Lower lobe of right lung (tissue), 2 donors: ENCODE data around the gene STK4. TPM values are rescaled to one million over a fixed set of nuclear protein-coding genes. Genes with fewer than 3 reads are reported as not detected.

Source experiments
- ATAC-seq, 2 donors: fragments of 200-7000 bp; cut with Tn5 transposase; one replicate each; pipeline ENCODE4 v1.9.1; 2020 to 2022; ENCODE audit warnings: mild to moderate bottlenecking in 2 of 2, moderate library complexity in 2 of 2
- DNase-seq: peaks from one replicate; pipeline ENCODE4 v3.0.0-alpha.2; 2020
- H3K27ac ChIP-seq: fragments of 200-600 bp; one replicate; pipeline ENCODE4 v1.8.0; 2022
- H3K27me3 ChIP-seq: fragments of 200-600 bp; one replicate; pipeline ENCODE4 v1.8.0; 2022; ENCODE audit warnings: low read depth
- H3K36me3 ChIP-seq: fragments of 200-600 bp; one replicate; pipeline ENCODE4 v1.8.0; 2022; ENCODE audit warnings: mild to moderate bottlenecking
- H3K4me1 ChIP-seq: fragments of 200-600 bp; one replicate; pipeline ENCODE4 v1.8.0; 2022
- H3K4me3 ChIP-seq: fragments of 200-600 bp; one replicate; pipeline ENCODE4 v1.8.0; 2022; ENCODE audit warnings: mild to moderate bottlenecking
- H3K9me3 ChIP-seq: fragments of 200-600 bp; one replicate; pipeline ENCODE4 v1.8.0; 2022
- CTCF ChIP-seq: fragments of 200-600 bp; IDR thresholded peaks from one replicate; pipeline ENCODE4 v1.8.0; 2022; ENCODE audit warnings: antibody characterized with exemption, mild to moderate bottlenecking
- intact Hi-C: fragments of 100-400 bp; cut with DNase I; formaldehyde crosslinking; loops from one replicate; pipeline ENCODE4 v1.11.0; 2022
- total RNA-seq: library from RNA; stranded (reverse); fragmentation: NEBNext Ultra II Directional; extraction: Animal tissue kit (Norgen Biotek cat#: 25700); gene quantifications from one replicate; pipeline ENCODE4 v1.2.1, GENCODE V29; 2021
- donor health status: DM: no; HTN: yes; CAD: no; lungs with severe emphysema.

STK4 gene
- total RNA-seq, 1 donor from 2014 or later = 73.4 TPM

- H3K27me3 ChIP-seq = no peaks in the 10 kb centered on the region
- H3K9me3 ChIP-seq = peaks cover 8% of the 10 kb centered on the region
- H3K4me3 ChIP-seq = no peak overlapping the region
- no peak overlapping the region for H3K27ac ChIP-seq
- TF ChIP-seq CTCF = no peak
- DNase-seq (no peak), ATAC-seq (no peak)
- peaks cover 3% of the 10 kb centered on the region for H3K4me1 ChIP-seq
- intact Hi-C loops = no loop called here
- H3K36me3 ChIP-seq = peaks cover 43% of the 10 kb centered on the region
These were observed 116.2 kb downstream of the STK4 start for GRCh38 chr20:45082468-45082867.

- DNase-seq = no peak
- intact Hi-C loops = no loop called here
- H3K27me3 ChIP-seq = no peaks in the 10 kb centered on the region
- H3K27ac ChIP-seq = no peak overlapping the region
- no peak overlapping the region for H3K4me3 ChIP-seq
- peaks cover 38% of the 10 kb centered on the region for H3K36me3 ChIP-seq
- no peak for TF ChIP-seq CTCF
- peaks cover 8% of the 10 kb centered on the region for H3K4me1 ChIP-seq
- H3K9me3 ChIP-seq = peaks cover 8% of the 10 kb centered on the region
- ATAC-seq = no peak
These were observed 116.8 kb downstream of the STK4 start for GRCh38 chr20:45083127-45083526.

- ATAC-seq = no peak
- no peak for DNase-seq
- no peak overlapping the region for H3K27ac ChIP-seq
- H3K36me3 ChIP-seq = peaks cover 17% of the 10 kb centered on the region
- H3K27me3 ChIP-seq = no peaks in the 10 kb centered on the region
- H3K4me3 ChIP-seq = no peak overlapping the region
- peaks cover 8% of the 10 kb centered on the region for H3K4me1 ChIP-seq
- intact Hi-C loops = no loop called here
- TF ChIP-seq CTCF = no peak
- peaks cover 8% of the 10 kb centered on the region for H3K9me3 ChIP-seq
These were observed 119.0 kb downstream of the STK4 start for GRCh38 chr20:45085289-45085688.

- Histone ChIP-seq H3K9me3 (peaks cover 8% of the 10 kb centered on the region), H3K4me1 (peaks cover 8% of the 10 kb centered on the region), H3K4me3 (no peak overlapping the region), H3K36me3 (peaks cover 11% of the 10 kb centered on the region), H3K27me3 (no peaks in the 10 kb centered on the region), H3K27ac (no peak overlapping the region)
- TF ChIP-seq CTCF = no peak
- ATAC-seq = no peak
- intact Hi-C loops = no loop called here
- DNase-seq = no peak
These were observed 119.6 kb downstream of the STK4 start for GRCh38 chr20:45085867-45086266.

GRCh38 chr20:45087097-45087790 is 120.9 kb downstream of the STK4 start:
- intact Hi-C loops = no loop called here
- no peaks in the 10 kb centered on the region for H3K36me3 ChIP-seq
- ATAC-seq (peak; percentile 62 to 77), DNase-seq (no peak)
- no peak overlapping the region for H3K27ac ChIP-seq
- H3K9me3 ChIP-seq = peaks cover 8% of the 10 kb centered on the region
- H3K27me3 ChIP-seq = no peaks in the 10 kb centered on the region
- TF ChIP-seq CTCF = no peak
- H3K4me3 ChIP-seq = no peak overlapping the region
- peaks cover 8% of the 10 kb centered on the region for H3K4me1 ChIP-seq
